HUDEP-2 (cell line): ENCODE results near the gene NT5DC1.
"Not testable (repeated sequence)": the region's sequence is repeated elsewhere in the genome, so short reads cannot be mapped to it uniquely, and the experiment has no call there.

ENCODE experiments used
- DNase-seq, 76 experiments: peaks; one replicate each; lab custom pipeline; 2025; ENCODE audit not compliant: unreplicated experiment in 76 of 76; lab: John Stamatoyannopoulos, UW

Gene NT5DC1

DNA sequence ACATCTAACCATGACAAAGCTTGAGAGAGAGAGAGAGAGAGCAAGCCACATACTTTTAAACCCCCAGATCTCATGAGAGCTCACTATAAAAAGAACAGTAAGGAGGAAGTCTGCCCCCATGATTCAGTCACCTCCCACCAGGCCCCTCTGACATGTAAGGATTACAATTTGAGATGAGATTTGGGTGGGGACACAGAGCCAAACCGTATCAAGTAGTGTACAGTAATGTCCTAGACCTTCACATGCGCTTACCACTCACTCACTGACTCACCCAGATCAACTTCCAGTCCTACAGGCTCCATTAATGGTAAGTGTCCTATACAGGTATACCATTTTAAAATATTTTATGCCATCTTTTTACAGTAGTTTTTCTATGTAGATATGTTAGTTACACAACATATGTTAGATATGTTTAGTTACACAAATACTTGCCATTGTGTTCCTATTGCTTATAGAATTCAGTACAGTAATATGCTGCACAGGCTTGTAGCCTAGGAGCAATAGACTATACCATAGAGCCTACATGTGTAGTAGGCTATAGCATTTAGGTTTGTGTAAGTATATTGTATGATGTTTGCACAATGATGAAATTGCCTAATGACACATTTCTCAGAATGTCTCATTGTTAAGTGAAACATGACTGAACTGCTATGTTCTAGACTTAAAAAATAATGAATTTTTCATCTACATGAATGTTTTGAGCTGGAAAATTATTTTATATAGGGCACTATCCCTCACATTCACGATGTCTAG lies 167.4 kb downstream of the NT5DC1 start:
- DNase-seq, result no peak

DNA sequence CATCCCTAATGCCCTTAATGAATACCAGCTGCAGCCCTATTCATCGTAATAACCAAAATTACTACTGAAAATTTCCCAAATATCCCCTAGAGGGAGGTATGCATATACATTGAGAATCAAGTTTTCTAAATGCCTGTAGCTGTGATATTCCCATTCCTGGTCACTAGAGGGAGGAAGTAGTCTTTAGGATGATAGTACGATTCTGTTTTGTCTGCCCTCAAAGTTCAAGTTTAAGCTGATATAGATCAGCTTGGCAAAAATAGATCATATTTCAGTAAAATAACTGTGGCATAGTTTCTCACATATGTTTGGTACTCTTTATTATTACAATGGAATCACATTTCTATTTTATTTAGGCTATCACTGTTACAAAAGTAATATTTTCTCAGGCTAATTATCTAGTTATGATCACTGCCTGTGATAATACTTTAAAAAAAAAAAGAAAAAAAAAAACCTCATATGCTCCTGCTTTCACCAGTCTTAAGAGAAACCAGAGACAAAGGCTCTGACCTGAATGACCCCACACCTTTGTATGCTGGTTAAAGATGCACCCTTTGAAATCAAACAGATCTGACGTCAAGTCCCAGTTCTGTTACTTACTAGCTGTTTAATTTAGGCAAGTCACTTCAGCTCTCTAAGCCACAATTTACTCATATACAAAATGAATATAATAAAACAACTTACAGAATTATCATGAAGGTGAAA lies 168.1 kb downstream of the NT5DC1 start:
- peak in 35 of 76 experiments; percentile 45 to 85 (median 72) for DNase-seq

DNA sequence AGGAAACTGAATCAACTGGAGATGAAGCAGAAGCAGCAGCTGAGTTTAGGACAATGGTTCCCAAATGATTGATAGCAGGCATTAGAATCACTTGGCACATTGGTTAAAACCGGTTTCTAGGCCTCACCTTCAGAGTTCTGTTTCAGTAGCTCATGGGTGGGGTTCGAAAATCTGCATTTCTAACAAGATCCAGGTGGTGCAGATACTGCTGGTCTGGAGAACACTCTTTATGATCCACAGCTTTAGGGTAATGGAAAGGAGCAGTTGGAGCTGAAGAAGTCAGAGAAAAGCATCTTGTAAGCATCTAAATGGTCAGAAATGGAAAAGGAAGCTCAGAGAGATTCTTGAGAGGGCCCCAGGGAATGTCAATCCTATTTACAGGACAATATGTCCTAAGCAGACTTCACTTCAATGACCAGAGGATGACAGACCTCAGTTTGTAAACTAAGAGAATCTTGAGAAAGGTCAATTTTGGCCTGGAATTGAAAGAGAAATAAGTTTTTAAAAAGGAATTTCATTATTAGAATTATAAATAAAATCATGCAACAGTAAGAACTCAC lies 170.6 kb downstream of the NT5DC1 start:
- DNase-seq, result no peak

DNA sequence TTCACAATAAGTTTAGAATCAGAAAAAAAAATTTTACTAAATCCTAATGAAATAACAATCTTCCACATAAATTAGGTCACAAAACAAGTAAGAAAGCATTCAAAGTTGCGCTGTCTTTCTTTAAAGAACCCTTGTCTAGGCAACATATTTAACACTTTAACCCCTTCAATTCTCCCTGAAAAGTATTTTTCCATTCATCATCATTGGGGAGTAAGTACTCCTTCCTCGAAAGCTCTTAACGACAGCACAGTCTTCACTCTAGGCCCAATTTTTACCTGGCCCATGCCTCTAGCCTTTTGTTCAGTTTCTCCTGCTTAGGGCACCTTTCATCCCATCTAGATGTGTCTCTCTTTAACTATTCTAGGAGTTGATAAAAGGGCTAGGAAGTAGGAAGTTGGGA lies 176.5 kb downstream of the NT5DC1 start:
- peak in 1 of 76 experiments; percentile 6 for DNase-seq

DNA sequence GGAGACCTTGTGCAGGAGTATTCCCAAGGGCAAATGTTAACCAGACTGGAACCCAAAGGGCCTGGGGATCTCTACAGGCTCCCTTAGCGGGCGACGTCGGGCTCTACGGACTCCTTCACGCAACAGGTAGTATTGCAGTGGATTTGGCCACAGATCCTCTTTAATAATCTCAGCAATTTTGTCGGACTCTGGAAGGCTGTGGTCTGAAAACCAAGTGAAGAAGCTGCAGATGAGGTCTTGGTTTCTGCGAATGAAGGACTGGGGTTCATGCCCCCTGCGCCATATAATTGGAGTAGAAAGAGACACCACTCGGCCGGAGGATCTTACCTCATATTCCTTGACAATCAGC lies 177.8 kb downstream of the NT5DC1 start:
- no peak for DNase-seq

DNA sequence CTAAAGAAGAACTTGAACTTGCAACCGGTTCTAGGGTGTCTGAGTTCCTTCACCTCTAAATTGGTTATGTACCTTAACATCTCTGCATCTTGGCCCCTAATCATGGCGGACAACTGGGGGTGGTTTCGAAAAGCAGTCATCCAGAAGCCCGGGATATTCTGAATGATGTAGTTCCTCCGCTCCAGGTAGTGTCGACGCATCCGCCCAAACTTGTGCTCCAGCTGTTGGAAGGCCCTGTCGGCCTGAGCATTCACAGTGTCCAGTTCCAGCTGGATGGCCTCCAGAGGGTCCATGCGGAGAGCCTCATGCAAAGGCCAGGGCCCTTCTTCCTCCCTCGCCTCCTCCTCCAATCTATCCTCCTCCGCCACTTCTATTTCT lies 178.2 kb downstream of the NT5DC1 start:
- DNase-seq, result peak in 4 of 76 experiments; percentile 41 to 54 (median 47)

DNA sequence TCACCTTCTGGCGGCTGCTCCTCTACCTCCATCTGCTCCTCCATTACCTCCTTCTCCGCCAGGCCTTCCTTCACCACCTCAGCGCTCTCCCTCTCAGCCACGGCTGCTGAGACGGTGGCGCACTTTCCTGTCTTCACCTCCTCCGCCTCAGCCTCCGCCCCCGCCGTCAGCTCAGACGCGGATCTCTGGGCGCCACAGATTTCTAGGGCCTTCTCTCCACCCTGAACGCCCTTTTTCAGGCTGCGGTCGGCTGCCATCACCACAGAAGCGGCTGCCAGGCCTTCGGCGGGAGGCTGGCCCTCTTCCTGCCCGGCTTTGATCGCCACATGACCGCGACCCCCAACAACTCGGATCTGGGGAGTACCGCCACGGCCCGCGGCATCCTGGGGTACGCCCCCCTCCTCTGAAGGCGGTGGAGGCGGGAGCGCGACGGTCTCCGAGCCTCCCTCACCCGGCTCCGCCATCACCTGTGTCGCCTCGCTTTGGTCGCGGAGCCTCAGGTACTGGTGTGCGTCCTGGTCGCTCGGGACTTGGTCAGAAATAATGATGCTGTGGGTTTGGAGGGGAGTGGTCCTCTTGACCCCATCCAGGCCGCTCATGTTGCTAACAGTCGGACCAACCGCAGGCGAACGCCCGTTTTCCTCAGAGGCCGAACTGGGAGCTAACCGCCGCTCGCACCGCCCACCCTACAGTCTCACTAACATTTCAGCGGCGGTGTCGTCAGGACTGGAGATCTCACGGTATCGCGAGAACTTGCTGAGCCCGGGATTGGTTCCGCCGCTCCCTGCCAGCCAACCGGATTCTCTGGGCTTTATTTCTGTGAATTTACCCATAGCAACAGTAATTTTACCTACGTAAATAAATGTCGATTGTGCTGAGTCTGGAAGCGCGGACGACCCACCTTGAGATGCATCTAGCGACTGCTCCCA lies 178.8 kb downstream of the NT5DC1 start, which contains the start of gene TSPYL1:
Gene TSPYL1, minus strand, starts transcription at position 699 of the 929 bp plus-strand sequence. Its CDS starts 100 bp downstream, at position 599.
- DNase-seq, result peak in 75 of 76 experiments; percentile 60 to 98 (median 94)

DNA sequence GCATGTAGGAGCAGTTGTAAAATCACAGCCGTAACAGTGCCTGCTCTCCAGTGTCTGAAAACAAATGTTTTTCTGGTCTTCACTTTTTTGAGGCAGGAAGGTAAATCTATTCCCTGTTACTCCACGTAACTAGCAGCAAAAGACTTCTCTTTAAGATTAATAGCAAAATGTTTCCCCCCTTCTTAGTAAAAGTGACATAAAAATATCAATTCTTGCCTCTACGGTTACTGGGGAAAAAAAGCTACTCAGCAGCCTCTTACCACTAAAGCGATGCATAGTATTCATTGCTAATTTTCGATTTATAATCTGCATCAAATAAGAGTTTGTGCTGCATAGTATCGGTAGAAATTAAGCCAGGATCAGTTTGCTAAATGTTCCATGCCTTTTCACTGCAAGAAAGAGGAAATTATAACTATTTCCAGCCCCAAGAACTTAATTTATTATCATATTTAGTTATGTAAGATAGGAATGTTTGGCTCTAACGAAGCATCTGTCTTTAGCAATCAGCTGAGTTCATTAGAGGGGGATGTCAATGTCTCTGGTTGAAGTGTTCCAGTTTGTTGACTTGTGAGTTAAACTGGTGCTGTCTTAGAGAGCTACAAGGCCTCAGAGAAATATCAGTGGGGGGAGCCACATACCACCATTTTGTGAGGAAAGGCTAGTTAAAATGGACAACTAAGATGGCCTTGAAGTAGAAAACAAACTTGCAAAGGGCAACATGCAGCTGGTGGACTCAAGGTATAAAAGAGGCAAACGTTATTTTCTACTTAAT lies 179.7 kb downstream of the NT5DC1 start:
- peak in 9 of 76 experiments; percentile 2 to 27 (median 12) for DNase-seq

DNA sequence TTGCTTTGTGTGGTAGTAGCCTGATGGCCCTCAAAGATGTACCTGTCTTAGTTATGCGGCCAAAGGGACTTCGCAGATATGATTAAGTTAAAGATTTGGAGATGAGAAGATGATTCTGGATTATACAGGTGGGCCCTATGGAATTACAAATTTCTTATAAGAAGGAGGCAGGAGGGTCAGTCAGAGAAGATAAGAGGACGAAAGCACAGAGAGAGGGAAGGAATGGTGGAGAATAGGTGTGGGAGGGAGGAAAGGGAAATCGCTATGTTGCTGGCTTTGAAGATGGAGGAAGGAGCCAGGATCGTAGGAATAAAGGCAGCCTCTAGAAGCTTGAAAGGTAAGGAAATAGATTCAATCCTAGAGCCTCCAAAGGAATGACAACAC lies 180.3 kb downstream of the NT5DC1 start:
- DNase-seq, result no peak

DNA sequence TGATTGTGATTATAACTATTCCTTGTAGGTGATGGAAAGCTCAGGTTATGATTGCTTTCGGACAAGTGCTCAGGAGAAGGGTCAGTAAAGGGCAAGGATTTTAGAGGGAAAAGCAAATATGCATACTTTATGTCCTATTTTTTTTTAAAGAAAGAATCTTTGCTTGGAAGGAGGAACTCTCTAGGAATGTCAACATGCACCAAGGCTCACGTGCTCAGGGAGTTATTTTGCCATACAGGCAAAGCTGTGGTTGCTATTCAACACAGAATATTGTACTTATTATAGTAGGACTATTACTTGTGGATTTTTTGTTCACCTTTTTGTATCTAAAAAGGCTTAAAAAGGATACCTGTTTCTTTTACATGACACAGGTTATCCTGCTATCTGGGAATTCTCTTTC lies 182.0 kb downstream of the NT5DC1 start:
- no peak for DNase-seq

DNA sequence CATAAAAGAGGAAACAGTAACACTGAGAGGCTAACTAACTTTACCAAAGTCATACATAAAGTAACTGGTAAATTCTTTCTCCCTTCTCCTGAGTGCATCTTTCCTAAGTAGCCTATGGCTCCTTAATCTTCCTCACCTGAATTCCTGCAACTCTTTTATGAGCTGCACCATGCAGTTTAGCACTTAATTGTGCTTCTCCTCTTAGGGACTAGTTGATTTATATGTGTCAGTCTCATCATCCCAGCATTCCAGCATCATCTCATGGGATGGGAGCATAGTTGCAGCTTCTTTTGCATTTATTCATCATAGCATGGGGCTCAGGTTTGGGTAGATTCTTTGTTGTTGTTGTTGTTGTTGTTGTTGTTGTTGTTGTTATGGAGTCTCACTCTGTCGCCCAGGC lies 182.5 kb downstream of the NT5DC1 start:
- DNase-seq, result no peak

DNA sequence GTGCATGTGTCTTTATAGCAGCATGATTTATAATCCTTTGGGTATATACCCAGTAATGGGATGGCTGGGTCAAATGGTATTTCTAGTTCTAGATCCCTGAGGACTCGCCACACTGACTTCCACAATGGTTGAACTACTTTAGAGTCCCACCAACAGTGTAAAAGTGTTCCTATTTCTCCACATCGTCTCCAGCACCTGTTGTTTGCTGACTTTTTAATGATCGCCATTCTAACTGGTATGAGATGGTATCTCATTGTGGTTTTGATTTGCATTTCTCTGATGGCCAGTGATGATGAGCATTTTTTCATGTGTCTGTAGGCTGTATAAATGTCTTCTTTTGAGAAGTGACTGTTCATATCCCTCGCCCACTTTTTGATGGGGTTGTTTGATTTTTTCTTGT lies 184.3 kb downstream of the NT5DC1 start:
- not testable (repeated sequence) for DNase-seq

DNA sequence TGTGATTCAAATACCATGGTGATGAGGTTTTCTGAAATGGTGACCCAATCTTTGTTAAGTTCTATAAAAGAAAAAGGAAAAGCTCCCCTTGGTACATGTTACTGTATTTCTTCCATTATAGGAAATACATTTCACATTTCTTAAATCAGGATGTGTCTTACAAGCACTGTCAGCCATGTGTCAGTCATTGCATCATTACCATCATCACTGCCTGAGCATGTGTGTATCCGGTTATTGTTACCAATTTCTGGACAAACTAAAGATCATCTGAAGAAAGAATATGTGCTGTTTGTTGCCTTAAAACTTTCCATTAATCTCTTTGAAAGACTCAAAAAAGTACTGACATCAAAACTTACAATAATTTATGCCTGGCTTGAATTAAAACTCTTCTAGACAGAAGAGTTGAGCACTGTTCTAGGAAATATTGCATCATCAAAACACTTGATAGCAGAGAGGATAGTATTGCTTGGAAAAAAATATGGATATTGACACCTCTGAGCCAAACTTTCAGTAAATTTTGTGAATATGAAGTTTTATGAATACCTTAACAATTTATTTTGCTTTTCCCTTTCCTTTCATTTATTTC lies 186.2 kb downstream of the NT5DC1 start:
- no peak for DNase-seq

DNA sequence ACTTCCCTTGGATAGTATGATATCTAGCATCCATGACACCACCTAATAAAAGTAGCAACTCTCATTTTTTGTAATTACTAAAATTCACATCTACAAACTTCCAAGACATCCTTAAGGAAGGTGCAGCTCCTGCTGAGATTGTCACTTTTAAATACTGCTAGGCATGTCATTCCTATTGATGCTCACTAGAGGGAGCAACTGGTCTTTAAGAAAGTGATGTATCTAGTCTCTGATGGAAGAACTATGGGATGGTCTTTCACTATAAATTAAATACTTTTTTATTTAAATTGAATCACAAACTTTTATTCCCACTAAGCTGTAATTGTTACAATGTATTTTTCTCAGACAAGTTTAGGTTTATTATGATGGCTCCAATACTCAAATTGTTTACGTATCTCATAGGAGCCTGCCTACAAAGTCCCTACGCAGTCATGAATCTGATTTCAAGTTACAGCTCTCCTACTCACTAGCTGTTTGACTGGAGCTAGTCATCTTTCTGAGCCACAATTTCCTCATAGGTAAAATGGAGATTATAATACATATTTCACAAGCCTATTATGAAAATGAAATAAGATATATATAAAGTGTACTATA lies 187.1 kb downstream of the NT5DC1 start:
- peak in 11 of 76 experiments; percentile 10 to 50 (median 29) for DNase-seq

DNA sequence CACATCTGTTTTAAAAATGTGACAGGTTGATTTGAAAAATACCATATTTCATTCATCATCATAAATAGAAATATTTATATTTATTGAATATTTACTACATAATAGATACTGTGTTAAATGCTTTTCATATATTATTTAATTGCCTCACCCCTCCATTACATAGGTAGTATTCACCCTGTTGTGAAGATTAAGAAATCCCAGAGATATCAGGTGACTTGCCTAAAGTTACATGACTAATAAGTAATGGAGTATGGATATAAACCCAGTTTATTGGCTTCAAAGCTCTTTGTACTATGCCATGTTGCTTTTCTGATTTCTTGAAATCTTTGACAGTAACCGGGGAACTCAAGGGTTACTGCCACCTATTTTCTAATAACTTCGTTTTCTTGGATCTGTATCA lies 189.2 kb downstream of the NT5DC1 start:
- no peak for DNase-seq

DNA sequence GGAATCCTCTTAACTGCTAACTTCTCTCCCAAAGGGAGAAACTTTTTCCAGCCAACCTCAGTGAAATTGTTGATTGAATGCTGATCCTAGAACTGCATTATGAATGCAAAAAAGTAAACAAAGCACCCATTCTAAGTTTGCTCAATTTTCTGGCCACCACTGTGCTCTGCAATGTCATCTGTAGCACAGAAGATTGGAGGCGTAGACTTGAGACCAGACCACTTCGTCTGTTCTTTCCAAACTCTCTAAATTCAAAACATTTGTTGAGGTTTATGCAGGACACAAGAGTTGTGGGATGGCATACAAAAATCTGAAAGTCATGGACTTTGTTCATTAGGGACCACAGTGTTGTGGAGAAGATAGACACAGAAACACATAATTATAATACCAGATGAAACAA lies 190.1 kb downstream of the NT5DC1 start:
- no peak for DNase-seq

DNA sequence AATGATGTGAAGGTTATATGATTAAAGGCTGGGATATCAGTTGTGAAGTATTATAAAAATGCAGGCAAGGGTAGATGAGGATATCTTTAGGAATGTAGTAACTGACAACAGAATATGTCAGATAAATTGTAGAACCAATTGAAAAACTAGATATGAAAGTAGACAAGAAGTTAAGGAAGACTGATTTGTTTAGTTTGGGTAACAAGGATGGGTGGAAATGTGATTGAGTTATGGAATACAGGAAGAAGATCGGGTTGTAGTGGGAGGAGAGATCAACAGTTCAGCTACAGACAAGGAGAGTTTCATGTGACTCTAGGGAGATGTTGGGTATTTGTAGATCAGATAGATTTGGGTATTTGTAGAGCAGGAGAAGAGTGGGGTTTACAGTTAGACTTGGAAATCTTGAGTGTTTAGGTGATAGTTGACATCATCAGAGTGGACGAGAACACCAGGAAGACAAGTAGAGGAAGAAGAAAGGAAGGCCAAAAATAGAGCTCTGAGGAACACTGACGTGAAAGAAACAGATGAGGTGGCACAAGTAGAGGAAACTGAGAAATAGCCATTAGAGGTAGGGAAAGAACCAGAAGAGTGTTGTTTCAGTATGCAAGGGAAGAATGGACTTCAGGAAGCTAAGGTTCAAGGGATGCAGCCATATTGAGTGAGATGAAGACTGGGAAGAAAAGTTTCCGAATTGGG lies 191.2 kb downstream of the NT5DC1 start:
- no peak for DNase-seq

DNA sequence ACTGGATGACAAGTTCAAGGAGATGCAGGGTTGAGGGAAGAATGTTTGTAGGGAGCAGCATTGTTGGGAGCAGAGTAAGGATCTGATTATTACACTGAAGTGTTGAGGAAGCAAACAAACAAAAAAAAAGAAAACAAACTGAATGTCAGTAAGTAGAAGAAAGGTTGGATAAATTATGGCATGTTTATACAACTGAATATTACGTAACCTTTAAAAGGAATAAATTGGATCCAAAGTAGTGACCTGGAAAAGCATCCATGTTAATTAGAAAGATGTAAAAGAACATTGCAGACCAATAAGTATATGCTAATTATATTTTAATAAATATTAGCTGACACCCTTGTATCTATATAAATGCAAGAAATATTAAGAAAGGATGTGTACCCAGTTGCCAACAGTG lies 191.9 kb downstream of the NT5DC1 start:
- DNase-seq, result no peak

DNA sequence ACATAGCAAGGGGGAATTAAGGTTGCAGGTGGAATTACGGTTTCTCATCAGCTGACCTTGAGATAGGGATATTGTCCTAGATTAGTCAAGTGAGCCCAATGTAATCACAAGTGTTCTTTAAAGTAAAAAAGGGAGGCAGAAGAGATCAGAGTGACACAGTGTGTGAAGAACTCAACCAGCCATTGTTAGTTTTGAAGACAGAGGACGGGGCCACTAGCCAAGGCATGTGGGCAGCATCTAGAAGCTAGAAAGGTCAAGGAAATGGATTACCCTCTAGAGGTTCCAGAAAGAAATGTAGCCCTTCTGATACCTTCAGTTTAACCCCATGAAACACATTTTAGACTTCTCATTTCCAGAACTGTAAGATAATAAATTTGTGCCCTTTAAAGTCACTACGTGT lies 197.6 kb downstream of the NT5DC1 start:
- no peak for DNase-seq
